ENCODE results near the gene SLC7A14. TPM values are rescaled to one million over a fixed set of nuclear protein-coding genes. Genes with fewer than 3 reads are reported as not detected.

SLC7A14 gene
- total RNA-seq, 1 donor from 2014 or later, result not detected

- DNase-seq (ENCODE audit: low spot score in 2 of 2), result no peak
- no peak for TF ChIP-seq CTCF (IDR thresholded peaks at IDR 0.05)
- H3K36me3 ChIP-seq, result no peaks in the 10 kb centered on the region
- H3K9me3 ChIP-seq, result no peaks in the 10 kb centered on the region
- no peaks in the 10 kb centered on the region for H3K27me3 ChIP-seq
- no peak overlapping the region for H3K4me3 ChIP-seq
- intact Hi-C loops (cut with DNase I), result no loop called here
- no peak overlapping the region for H3K27ac ChIP-seq
- no peaks in the 10 kb centered on the region for H3K4me1 ChIP-seq
Observed at GRCh38 chr3:170506556-170506955, 79.3 kb downstream of the SLC7A14 start.

- no peak for TF ChIP-seq CTCF (IDR thresholded peaks at IDR 0.05)
- Histone ChIP-seq H3K9me3 (no peaks in the 10 kb centered on the region), H3K27me3 (no peaks in the 10 kb centered on the region), H3K4me3 (no peak overlapping the region), H3K4me1 (no peaks in the 10 kb centered on the region), H3K36me3 (no peaks in the 10 kb centered on the region), H3K27ac (no peak overlapping the region)
- DNase-seq (ENCODE audit: low spot score in 2 of 2), result no peak
- intact Hi-C loops (cut with DNase I), result no loop called here
Observed at GRCh38 chr3:170502297-170502696, 83.6 kb downstream of the SLC7A14 start.

- no peak for DNase-seq (ENCODE audit: low spot score in 2 of 2)
- intact Hi-C loops (cut with DNase I), result no loop called here
Observed at GRCh38 chr3:170500995-170501394, 84.9 kb downstream of the SLC7A14 start.

GRCh38 chr3:170500462-170500861 is 85.4 kb downstream of the SLC7A14 start:
- Histone ChIP-seq H3K4me1 (no peaks in the 10 kb centered on the region), H3K27me3 (no peaks in the 10 kb centered on the region), H3K27ac (no peak overlapping the region), H3K9me3 (no peaks in the 10 kb centered on the region), H3K36me3 (no peaks in the 10 kb centered on the region), H3K4me3 (no peak overlapping the region)
- no peak for TF ChIP-seq CTCF (IDR thresholded peaks at IDR 0.05)
- DNase-seq (ENCODE audit: low spot score in 2 of 2), result no peak
- intact Hi-C loops (cut with DNase I), result no loop called here

More at GRCh38 chr3:170500995-170501394, 84.9 kb downstream of the SLC7A14 start:
- Histone ChIP-seq H3K4me1 (no peaks in the 10 kb centered on the region), H3K4me3 (no peak overlapping the region), H3K9me3 (no peaks in the 10 kb centered on the region), H3K36me3 (no peaks in the 10 kb centered on the region), H3K27ac (no peak overlapping the region), H3K27me3 (no peaks in the 10 kb centered on the region)
- no peak for TF ChIP-seq CTCF (IDR thresholded peaks at IDR 0.05)

GRCh38 chr3:170499562-170500156 is 86.2 kb downstream of the SLC7A14 start:
- intact Hi-C loops (cut with DNase I), result no loop called here
- no peak for DNase-seq (ENCODE audit: low spot score in 2 of 2)
- TF ChIP-seq CTCF (IDR thresholded peaks at IDR 0.05), result no peak
- no peak overlapping the region for H3K27ac ChIP-seq
- H3K4me1 ChIP-seq, result no peaks in the 10 kb centered on the region
- H3K4me3 ChIP-seq, result no peak overlapping the region
- no peaks in the 10 kb centered on the region for H3K36me3 ChIP-seq
- H3K27me3 ChIP-seq, result no peaks in the 10 kb centered on the region
- H3K9me3 ChIP-seq, result no peaks in the 10 kb centered on the region
